ENCODE data around the gene C2orf68.

GRCh38 chr2:85593023-85593422 lies 18.8 kb downstream of the C2orf68 start:
- TF ChIP-seq CTCF (IDR thresholded peaks at IDR 0.05; ENCODE audit: borderline replicate concordance, extremely low read depth, low read length, poor library complexity, severe bottlenecking) = no peak
- TF ChIP-seq EZH2 (IDR thresholded peaks at IDR 0.05; ENCODE audit: borderline replicate concordance, low read depth, low read length, severe bottlenecking) = no peak

All from DND-41 (cell line).